HG02571 (cell line): ENCODE results near the gene PTCD2.

ENCODE experiments used
- ATAC-seq: cut with Tn5 transposase; IDR thresholded peaks from one replicate; pipeline ENCODE4 v1.9.1; 2021; ENCODE audit warnings: mild to moderate bottlenecking, moderate library complexity; ENCODE audit not compliant: unreplicated experiment

The PTCD2 gene

DNA sequence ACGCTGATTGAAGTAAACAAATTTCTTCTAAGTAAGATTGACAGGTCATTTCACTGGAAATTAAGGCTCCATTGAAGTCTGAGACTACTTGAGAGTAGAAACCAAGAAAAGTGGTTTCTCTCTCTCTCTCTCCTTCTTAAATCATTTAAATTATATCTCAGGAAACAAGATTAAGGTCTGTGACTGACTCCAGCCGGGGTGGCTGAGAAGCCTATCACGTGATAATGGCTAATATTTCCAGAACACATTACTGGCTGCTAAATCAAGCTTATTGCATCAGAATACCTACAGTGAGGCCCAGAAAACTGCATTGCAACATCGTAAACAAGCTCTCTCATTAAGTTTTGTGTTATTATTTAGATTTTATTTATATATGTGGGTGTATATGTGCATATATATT, 88.4 kb downstream of the PTCD2 start:
- ATAC-seq = no peak

DNA sequence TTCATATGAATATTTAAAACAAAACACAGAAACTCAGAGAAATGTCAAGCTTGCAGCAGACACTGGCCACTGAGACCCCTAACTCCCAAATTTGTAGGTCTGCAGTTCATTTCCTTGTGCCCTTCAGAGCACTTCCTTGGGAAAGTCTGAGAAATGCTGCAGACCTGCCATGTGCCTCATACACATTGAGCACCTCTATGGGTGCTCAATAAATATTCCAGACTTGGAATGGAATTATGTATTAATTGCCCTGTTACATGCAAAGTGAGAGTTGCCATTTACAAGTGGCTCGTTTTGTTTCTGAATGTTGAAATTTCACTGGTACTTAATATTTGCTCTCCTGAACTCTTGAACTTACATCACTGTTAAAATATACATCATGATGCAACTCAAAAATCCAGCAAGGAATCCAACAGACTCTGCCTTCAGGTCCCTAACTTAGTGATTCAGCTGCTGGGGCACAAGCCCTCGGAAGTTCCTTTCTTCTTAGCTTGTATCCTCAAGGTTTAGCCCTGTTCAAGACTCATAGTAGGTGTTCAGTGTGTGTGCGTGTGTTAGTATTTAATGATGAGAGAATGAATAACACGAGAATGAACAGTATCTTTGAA, 90.6 kb downstream of the PTCD2 start:
- no peak for ATAC-seq

DNA sequence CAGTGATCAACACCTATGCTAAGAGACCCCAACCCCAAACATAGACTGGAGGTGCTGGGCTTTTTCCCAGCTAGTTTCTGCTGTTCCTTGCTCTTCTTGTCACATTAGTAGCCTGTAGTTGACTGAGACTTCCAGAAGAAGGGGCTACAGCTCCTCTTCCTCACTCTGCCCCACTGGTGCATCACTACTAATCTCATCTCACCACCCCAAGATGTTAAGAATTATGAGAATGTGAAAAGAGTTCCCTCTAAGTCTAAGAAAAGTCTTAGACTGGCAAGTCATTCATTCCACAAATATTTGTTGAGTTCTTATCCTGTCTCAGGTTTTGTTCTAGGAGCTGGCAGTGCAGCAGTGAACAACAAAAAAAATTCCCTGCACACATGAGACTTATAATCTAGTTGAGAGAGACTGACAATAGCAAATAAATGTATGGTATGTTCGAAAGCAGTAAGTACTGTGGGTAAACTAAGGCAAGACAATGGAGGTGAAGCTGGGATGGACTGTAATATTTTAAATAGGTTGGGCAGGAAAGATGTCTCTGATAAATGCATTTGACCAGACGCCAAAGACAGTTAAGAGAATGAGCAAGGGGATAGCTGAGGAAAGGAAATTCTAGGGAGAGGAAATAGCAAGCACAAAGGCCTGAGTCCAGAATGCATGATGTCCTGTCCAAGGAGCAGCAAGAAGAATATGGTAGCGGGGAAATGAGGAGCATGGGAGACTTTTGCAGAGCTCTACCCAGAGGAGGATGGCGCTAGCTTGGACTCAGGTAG, 92.3 kb downstream of the PTCD2 start:
- ATAC-seq = no peak

DNA sequence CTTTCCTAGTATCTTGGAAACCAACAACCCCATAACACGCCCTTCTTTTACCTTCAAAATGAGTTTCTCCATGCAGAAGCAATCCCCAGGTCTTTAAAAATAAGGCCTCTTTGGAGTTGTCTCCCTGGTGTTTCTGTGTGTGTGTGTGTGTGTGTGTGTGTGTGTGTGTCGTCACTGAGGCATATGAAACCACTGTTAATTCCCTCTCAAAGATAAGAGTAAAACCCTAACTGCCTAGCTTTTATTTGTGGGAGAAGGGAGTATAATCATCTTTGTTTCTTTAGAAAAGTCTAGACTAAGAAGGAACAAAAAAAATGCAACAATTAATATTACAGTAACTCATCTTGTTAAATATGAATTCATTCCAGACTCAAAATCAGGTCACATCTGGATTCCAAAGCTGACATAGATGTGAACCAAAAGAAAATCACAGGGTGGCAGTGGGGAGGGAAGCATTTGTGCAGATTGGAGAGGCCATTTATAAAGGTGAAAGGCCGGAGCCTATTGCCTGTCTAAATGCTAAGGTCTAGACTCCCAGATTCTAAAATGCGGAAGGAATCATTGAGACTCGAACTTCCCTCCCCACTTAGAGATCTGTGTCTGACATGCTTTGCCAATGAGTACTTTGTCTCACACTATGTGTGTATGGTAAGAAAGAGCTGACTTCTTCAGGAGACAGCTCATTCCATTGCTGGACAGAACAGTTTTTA, 95.6 kb downstream of the PTCD2 start:
- ATAC-seq = no peak

- no peak for ATAC-seq
Measured at GRCh38 chr5:72417333-72418062, 97.3 kb downstream of the PTCD2 start.
